ENCODE results near the gene PKD2L2. TPM values are rescaled to one million over a fixed set of nuclear protein-coding genes. Genes with fewer than 3 reads are reported as not detected.

The PKD2L2 gene
- total RNA-seq, 2 experiments from 2014 or later = not detected

GRCh38 chr5:137896560-137896959 is 7.3 kb downstream of the PKD2L2 start:
- CTCF ChIA-PET = no interaction called here
- TF ChIP-seq CTCF (IDR thresholded peaks at IDR 0.05) = no peak
- Mint-ChIP-seq H3K4me1 (ENCODE audit: low read depth) (no peaks in the 10 kb centered on the region), H3K36me3 (ENCODE audit: low read depth) (no peaks in the 10 kb centered on the region), H3K4me3 (no peak overlapping the region), H3K27me3 (peaks cover 2% of the 10 kb centered on the region), H3K9me3 (no peaks in the 10 kb centered on the region), H3K27ac (no peak overlapping the region)
- POLR2A ChIA-PET = interaction anchor here (0.6 to 0.7 kb wide), 2 partner anchors 109 to 567 kb away, joined by 3 read pairs; no protein-coding TSS in a partner anchor
- DNase-seq = no peak
- intact Hi-C loops (cut with micrococcal nuclease) = no loop called here
- no peak for ATAC-seq

GRCh38 chr5:137899493-137899892 is 10.2 kb downstream of the PKD2L2 start:
- DNase-seq (no peak), ATAC-seq (no peak)
- Mint-ChIP-seq H3K4me1 (ENCODE audit: low read depth) (no peaks in the 10 kb centered on the region), H3K36me3 (ENCODE audit: low read depth) (no peaks in the 10 kb centered on the region), H3K27ac (no peak overlapping the region), H3K27me3 (peaks cover 2% of the 10 kb centered on the region), H3K4me3 (no peak overlapping the region), H3K9me3 (no peaks in the 10 kb centered on the region)
- ChIA-PET CTCF (no interaction called here), POLR2A (no interaction called here)
- no peak for TF ChIP-seq CTCF (IDR thresholded peaks at IDR 0.05)
- intact Hi-C loops (cut with micrococcal nuclease) = no loop called here

DNA sequence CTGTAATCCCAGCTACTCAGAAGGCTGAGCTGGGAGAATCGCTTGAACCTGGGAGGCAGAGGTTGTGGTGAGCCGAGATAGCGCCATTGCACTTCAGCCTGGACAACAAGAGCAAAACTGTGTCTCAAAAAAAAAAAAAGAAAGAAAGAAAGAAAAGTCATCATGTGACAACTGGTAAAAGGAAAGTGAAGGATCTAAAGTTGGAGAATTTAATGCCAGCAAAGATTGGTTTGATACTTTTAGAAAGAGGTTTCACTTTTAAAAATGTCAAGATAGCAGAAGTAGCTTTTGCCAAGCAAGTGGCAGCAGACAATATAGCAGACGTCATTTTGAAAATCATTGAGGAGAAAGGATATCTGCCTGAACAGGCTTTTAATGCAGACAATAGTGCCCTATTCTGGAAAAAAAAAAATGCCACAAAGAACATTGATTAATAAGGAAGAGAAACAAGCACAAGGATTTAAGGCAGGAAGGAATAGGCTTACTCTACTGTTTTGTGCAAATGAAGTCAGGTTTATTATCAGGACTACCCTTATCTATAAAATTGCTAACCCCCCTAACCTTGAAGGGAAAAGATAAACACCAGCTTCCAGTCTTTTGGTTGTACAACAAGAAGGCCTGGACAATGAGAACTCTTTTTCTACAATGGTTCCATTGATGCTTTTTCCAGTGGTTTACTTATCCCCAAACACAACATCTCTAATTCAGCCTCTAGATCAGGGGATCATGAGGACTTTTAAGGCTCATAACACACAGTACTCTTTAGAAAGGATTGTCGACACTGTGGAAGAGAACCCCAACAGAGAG is 12.0 kb downstream of the PKD2L2 start:
- no peaks in the 10 kb centered on the region for H3K4me1 Mint-ChIP-seq (ENCODE audit: low read depth)
- H3K9me3 Mint-ChIP-seq = no peaks in the 10 kb centered on the region
- intact Hi-C loops (cut with micrococcal nuclease) = no loop called here
- POLR2A ChIA-PET = no interaction called here
- no peak overlapping the region for H3K27ac Mint-ChIP-seq
- H3K36me3 Mint-ChIP-seq (ENCODE audit: low read depth) = no peaks in the 10 kb centered on the region
- DNase-seq (no peak), ATAC-seq (no peak)
- TF ChIP-seq CTCF (IDR thresholded peaks at IDR 0.05) = no peak
- no peak overlapping the region for H3K4me3 Mint-ChIP-seq
- H3K27me3 Mint-ChIP-seq = peaks cover 2% of the 10 kb centered on the region
- CTCF ChIA-PET = interaction anchor here (0.7 kb wide), 1 partner anchor 313 kb away, joined by 3 read pairs; no protein-coding TSS in a partner anchor

DNA sequence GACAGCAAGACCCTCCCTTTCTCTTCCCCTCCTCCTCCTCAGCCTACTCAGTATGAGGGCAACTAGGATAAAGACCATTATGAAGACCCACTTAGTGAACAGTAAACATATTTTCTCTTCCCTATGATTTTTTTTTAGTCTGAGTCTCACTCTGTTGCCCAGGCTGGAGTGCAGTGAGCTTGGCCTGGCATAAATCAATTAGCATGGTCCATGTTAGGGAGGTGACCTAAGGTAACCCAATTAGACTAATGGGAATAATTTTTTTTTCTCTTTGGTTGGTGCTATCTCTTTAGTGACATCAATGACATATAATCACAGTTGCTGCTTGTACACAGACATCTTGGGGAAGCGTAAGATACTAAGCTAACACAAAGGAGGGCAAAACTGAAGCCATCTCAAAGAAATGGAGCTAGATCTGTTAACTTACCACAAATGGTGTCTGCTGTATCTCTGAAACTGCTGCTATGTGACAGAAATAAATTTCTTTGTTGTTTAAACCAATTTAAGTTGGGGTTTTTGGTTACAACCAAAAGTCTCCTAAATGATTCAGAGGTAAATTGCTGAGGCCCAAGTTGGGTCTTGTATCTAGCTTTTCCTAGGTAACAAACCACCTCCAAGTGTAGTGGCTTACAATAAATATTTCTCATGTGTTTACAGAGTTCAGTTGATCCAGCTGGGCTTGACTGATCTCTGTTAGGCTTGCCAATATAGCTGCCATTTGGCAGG is 13.3 kb downstream of the PKD2L2 start:
- no peak overlapping the region for H3K4me3 Mint-ChIP-seq
- no peaks in the 10 kb centered on the region for H3K36me3 Mint-ChIP-seq (ENCODE audit: low read depth)
- ATAC-seq (no peak), DNase-seq (no peak)
- H3K27ac Mint-ChIP-seq = no peak overlapping the region
- H3K27me3 Mint-ChIP-seq = peaks cover 2% of the 10 kb centered on the region
- no peak for TF ChIP-seq CTCF (IDR thresholded peaks at IDR 0.05)
- ChIA-PET POLR2A (interaction anchor here (1.4 kb wide), 1 partner anchor 13 kb away, joined by 4 read pairs; the partner anchor contains the start of gene PKD2L2), CTCF (no interaction called here)
- intact Hi-C loops (cut with micrococcal nuclease) = no loop called here
- no peaks in the 10 kb centered on the region for H3K9me3 Mint-ChIP-seq
- no peaks in the 10 kb centered on the region for H3K4me1 Mint-ChIP-seq (ENCODE audit: low read depth)

GRCh38 chr5:137914758-137915157 is 25.5 kb downstream of the PKD2L2 start:
- Mint-ChIP-seq H3K27me3 (peaks cover 3% of the 10 kb centered on the region), H3K9me3 (peaks cover 13% of the 10 kb centered on the region), H3K27ac (no peak overlapping the region), H3K4me1 (ENCODE audit: low read depth) (no peaks in the 10 kb centered on the region), H3K36me3 (ENCODE audit: low read depth) (no peaks in the 10 kb centered on the region), H3K4me3 (no peak overlapping the region)
- ATAC-seq (no peak), DNase-seq (no peak)
- CTCF ChIA-PET = no interaction called here
- intact Hi-C loops (cut with micrococcal nuclease) = no loop called here
- no peak for TF ChIP-seq CTCF (IDR thresholded peaks at IDR 0.05)
- POLR2A ChIA-PET = no interaction called here

Measured in activated CD8-positive, alpha-beta T cell treated with anti-CD3 and anti-CD28 coated beads for 36 hours (primary cell).